Spleen (tissue), 7 donors: ENCODE data around the gene HDX.

Experiments
- CTCF ChIP-seq, 11 experiments: fragments of 200-600 bp in 7 of 11; fragments of 450-650 bp in 4 of 11; sonication (generic) in 4 of 11; IDR thresholded peaks in 8 of 11; conservative IDR thresholded peaks in 3 of 11; 1 replicate in 7 of 11; 2 replicates in 4 of 11; pipeline versions ENCODE4 v1.4.0 to v1.8.0; 2016 to 2021; ENCODE audit warnings: antibody characterized with exemption in 11 of 11, inconsistent platforms in 4 of 11, mild to moderate bottlenecking in 1 of 11
- POLR2A ChIP-seq, 3 donors: fragments of 450-650 bp; IDR thresholded peaks; one replicate each; pipeline ENCODE4 v1.5.1; 2017; ENCODE audit warnings: antibody characterized with exemption in 3 of 3, mild to moderate bottlenecking in 1 of 3
- POLR2AphosphoS5 ChIP-seq, 3 donors: sonication (generic); formaldehyde crosslinking; IDR thresholded peaks; one replicate each; pipeline ENCODE4 v1.5.1; 2017; ENCODE audit warnings: antibody characterized with exemption in 3 of 3
- donor health status: DM: no; HTN: no; CAD: no; lungs with moderate emphysema.
- donor health status: DM: no; HTN: no; CAD: no.
- donor health status: DM: no; HTN: no; CAD: no.

GRCh38 chrX:84320614-84321013, 181.6 kb downstream of the HDX start:
- TF ChIP-seq POLR2A (IDR thresholded peaks at IDR 0.05) (no peak), CTCF (IDR thresholded peaks at IDR 0.05 in 8 of 11, conservative IDR thresholded peaks at IDR 0.05 in 3 of 11) (no peak), POLR2AphosphoS5 (IDR thresholded peaks at IDR 0.05) (no peak)
